ENCODE measurements around the gene ANKS1B. TPM values are rescaled to one million over a fixed set of nuclear protein-coding genes. Genes with fewer than 3 reads are reported as not detected.
A peak's percentile ranks its signal among the peaks of the same experiment; 100 is the strongest.

The ANKS1B gene
- total RNA-seq, 1 donor from 2014 or later = not detected

DNA sequence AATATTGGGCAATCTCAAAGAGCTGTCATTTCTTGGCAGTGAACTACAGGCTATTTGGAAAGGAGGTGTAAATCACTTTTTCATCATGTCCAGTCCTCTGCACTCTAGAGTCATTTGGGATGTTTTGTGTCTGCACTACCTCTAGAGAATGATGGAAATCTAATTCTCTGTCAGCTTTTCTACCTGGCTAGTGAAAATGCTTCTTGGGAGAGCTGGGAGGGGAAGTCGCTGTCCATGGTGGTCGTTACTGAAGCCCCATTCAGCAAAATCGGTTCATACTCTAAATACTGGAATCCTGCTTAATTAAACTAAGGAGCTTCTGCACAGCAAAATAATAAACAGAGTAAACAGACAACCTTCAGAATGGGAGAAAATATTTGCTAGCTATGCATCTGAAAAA lies 1087.8 kb downstream of the ANKS1B start:
- peak; percentile 29 for DNase-seq

DNA sequence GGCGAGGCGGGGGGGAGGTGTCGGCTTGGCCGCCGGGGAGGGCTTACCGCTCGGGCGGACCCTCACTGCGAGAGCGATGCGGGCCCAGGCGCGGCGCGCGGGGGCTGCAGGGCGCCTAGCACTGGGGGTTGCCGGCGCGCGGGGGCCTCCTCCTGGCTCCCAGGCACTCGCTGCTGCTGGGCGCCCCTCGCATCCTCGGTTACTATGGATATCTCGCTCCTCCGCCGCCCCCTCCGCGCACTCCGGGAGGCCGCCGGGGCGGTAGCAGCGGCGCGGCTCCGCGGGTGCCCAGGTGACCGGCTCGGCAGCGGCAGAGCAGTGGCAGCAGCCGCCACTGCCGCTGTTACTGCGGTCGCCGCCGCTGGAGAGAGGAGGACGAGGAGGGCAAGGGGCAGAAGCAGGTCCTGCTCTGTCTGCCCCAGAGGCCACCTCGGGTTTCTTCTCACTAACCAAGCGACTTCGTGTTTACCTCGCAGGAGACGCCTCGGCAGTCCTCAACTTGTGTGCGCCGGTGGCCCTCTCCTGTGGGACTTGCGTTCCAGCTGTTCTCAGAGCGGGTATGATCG lies 1089.6 kb downstream of the ANKS1B start:
- no peak for DNase-seq

DNA sequence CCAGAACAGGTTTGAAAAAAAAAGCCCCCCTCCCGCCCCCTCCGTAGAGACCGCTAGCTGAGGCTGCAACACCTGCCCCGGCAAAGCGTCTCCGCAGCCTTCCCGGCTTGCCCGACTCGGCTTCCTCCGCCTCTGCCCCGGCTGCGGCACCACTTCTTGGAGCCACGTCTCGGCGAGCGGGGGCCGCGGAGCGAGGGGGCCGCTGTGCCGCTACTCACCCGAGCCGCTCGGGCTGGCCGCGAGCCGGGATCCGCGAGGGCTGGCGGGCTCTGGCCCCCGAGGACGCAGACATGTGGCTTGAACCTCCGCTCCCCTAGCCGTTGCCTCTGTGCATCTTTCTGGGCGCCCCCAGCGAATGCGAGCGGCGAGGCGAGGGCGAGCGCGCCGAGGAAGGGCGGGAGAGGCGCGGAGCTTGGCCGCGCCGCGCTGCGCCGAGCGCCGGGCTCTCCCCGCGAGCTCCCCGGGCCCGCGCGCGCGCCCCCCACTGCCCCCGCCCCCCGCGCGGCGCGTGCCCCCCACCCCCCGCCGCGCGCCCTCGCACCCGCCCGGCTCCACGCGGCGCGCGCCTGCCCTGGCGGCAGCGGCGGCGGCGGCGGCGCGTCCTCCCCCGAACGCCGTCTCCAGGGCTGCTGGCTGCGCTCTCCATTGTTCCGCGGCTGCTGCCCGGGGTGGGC lies 1090.2 kb downstream of the ANKS1B start:
- DNase-seq = peak; percentile 12

DNA sequence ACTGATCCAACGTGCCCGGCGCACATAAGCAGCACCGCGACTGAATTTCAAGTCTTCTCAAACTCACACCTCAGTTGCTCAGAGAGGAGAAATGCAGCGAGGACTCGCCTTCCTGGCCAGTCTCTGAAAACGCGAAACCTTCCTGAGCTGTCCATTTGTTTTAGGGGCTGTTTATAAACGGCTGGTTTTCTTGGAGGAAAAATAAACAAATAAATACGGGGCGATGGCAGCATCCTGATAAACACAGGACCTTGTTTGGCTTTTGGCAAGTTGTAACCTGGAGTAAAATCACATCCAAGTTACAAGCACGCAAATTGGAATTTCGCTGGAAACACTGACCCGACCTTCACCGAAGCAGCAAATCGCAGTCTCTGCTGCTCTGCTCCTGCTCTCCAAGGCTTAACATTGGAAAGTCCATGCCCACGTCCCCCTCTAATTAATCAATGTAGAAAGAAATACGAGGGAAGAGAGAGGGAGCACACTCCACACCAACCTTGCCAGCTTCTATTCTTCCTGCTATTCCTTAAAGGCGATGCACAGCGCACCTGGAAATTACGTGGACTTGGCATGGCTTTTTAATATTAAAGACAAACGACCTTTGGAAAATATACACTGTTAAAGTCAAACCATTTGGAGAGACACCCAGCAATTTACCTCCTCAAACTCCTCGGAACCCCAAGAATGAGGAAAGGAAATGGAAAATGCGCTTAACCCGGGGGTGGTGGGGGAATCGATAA lies 1090.9 kb downstream of the ANKS1B start:
- DNase-seq = no peak

DNA sequence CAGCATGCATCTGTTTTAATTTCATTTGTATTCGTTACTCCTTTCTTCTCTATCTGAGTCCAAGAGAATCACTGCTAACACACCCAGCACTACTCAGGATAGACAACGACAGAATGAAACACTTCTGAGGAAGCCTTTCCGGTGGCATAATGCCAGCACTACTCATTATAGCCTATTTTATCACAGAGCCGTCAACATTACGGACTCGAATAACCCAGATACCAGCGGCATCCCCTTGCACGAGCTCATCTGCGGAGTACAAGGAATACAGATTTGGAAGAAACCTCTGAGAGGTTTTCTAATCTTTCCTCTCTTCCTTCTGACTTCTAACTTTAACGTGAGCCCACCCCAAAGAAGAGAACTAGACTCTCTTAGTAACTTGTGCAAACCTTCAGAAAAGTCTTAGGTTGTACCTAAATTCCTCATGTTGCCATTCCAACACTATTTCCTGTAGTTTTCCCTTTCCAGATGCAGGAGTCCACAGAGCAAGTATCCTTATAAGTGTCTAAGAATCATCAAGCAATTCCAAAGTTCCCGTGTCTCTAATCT lies 1091.5 kb downstream of the ANKS1B start:
- DNase-seq = no peak

DNA sequence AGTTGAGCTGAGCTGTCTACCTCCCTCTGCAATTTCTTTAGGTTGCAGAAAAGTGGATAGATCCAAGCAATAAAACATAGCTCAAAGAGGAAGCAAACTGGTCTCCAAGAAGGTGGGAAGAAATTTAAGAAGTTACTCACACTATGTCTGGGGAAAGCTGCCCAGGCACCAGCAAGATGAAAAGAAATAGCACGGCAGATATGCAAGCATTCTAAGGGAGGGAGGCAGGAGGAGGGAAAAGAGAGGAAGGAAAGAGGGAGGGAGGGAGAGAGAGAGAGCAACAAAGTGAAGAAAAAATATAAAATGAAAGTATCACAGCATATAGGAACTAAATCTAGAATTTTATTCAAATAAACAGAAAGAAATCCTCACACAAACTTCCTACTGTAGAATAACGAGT lies 1099.0 kb downstream of the ANKS1B start:
- no peak for DNase-seq

DNA sequence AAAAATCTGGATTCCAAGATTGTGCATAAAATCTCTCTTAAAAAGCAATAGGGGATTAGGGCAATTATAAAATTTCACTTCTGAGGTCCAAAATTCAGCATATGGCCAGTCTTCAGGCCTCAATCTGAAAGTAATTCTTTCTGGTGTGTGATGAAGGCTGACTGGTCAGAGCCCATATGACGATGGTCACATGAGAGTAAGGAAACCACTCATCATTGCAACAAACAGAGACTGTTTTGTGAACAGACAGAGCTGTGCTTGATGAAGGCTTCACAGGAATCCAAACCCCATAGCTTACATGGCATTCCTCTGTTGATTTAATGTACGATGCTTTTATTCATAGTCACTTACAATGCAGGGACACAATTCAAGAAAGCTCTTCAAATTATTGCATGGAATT lies 1101.5 kb downstream of the ANKS1B start:
- no peak for DNase-seq

DNA sequence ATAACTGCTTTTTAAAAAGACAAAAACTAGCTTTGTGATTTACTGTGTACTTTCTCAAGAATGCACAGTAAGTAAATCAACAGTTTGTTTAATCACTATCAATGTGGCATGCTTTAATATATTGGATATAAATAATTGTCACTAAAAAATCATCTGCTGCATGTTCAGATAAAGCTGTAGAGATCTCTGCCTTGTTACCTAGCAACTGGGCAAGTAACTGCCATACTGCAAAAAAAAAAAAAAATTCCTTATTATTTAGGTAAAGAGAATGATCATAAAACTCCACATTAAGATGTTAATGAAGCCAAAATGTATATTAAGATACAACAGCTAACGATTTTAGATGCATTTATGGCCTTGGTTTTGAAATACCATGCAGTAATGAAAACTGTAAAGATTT lies 1102.2 kb downstream of the ANKS1B start:
- no peak for DNase-seq

DNA sequence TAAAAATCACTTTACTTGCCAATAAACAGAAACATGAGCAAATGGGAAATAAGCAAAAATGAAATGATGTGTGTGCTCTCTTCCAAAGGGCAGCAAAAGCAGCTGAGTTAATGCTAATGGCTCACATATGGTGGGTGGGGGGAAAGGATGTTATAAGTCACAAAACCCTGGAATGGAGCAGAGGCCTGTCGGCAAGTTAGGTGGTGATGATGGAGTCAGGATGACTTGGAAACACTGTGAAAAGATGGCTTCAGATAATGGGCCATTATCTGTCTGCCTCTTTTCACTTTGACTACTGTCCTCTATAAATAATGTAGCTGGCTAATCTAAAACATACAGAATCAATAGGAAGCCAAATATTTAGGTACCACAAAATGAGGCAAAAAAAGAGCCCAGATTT lies 1111.0 kb downstream of the ANKS1B start:
- DNase-seq = no peak

DNA sequence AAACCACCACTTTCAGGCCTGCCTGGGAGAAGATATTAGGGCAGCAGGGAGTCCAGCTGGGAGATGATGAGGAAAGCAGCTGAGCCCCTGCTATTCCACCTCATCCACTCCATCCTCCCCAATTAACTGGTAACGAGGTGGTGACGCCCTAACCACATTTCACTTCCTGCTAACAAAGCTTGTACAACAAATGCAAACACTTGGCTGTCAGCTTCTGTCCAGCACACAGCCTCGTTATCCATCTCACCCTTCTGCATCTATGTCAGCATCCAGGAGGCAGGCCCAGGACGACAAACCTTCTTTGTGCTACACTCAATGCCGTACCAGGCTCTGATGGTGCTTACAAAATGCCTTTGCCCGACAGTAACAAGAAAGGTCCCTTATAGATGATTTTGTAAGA lies 1114.2 kb downstream of the ANKS1B start:
- DNase-seq = no peak

DNA sequence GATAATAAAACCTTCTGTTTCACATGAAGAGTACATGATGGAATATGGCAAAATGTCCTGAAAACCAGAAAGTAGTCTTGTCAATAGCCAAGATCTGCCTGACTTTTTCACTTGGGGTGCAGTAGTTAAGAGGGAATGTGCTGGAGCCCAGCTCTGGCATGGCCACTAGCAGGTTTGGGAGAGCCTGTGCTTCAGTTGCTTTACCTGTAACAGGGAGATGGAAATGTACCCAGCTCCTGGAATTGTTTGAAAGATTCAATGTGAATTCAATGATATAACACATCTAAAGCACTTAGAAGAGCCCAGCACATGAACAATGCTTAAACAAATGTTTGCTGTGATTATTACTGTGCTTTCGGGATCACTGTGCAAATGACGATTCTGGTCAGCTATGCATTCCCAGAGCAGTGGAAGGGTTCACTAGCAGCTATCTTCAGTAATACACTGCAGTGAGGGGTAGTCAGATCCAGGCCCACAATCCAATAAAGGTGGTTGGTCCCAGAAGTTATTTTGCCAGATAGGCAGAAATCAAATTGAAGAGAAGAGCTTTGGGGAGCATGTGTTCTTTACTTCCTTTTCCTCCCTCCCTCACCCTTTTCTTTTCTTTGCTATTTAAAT lies 1114.7 kb downstream of the ANKS1B start:
- no peak for DNase-seq

DNA sequence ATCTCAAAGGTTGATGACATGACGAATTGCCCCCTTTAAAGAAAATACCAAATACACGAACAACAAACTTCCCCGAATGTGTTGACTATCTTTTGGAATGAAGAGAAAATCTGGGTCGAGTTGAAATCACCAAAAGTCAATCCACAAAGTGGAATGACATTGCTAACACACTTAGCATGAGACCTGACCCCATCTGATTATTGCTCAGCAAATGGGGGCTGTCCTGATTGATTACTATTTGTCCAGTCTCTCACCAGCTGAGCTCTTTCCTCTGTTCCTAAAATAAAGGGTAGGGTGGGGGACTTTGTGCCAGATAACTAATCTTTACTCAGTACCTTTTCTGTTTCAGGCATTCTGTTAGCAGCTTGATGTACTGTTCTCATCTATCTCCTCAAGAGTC lies 1116.2 kb downstream of the ANKS1B start:
- DNase-seq = no peak

DNA sequence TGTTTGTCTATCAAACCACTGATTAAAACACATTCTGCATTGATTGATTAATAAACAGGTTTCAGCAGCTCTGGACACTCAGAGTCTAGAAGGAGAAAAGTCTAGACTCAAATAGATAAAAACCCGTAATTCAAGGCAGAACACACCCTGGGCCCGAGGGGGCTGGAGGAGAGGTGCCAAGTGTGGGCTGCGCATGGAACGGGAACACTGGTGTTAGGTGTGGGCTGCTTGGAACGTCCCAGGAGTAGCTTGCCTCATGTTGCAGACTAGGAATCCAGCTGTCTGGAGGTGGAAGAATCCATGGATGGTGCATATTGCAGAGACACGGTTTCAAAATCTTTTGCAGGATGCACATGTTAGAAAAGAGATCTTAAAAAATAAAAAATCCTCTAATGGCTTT lies 1116.7 kb downstream of the ANKS1B start:
- no peak for DNase-seq

DNA sequence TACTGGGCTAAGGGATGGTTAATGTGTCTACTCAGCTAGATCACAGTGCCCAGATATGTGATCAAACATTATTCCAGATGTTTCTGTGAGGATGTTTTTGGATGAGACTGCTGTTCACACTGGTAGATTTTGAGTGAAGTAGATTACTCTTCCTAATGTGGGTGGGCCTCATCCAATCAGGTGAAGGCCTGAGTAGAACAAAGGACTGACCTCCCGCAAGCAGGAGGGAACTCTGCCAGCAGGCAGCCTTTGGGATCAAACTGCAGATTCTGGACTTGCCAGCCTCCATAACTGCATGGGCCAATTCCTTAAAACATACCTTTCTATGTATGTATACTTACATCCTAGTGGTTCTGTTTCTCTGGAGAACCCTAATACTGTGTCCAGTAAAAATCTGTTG lies 1120.4 kb downstream of the ANKS1B start:
- DNase-seq = no peak

DNA sequence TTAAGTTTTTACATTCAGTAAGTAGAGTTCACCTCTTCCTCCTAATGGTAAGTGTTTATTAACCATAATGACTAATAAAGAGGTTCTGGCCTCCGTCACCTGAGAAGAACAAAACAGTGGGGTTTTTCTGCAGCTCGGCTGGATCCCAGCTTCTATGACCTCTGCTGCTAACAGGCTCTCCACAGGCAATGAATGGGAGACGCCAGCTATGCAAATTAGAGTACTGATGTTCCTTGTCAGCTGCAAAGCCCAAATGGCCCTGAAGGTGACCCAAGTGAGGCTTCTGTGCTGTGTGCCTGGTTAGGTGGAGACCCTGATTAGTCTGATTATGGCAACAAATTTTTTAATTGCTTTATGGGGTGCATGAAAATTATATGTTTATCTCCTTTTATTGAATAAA lies 1121.6 kb downstream of the ANKS1B start:
- DNase-seq = no peak

DNA sequence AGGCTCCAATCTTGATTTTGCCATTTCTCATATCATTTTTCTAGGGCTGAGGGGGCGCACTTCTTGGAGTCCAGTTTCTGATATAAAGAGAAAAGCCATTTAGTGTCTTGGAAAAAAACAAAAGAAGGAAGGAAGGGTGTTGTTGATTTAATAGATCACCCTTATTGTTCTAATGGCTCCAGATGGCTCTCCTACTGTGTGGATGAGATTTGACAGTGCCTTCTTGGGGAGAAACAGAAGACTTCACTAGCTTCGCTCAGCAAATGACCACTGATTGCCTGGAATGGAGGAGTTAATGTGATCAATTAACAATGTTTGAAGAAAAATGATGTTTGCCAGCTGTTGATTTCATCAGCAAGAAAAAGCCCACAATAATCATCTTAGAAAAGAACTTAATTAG lies 1123.5 kb downstream of the ANKS1B start:
- no peak for DNase-seq

DNA sequence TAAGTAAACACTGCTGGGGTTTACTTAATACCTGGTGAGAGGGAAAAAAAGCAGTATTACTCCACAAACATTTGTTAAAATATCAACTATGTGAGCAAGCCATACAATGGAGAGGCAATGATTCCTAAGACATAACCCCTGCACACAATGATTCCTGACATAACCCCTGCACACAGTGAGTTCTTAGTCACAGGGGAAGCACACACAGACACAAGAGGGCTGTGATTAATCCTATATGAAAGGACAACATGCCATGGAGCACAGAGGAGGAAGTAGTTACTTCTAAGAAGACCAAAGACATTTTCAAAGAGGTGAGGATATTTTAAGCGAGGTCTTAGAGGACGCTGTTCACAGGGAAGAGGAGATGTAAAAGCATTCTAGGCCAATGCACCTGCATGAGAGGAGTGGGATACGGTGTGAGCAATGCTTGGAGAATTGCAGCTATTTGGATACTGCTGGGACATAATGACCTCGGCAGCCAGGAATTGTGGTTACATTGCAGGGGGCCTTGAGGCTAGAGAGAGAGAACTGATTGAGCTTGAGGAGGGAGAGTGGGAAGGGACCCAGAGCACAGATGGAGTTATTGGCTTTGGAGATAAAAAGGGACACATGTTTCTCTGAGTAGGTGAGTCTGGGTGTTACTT lies 1127.7 kb downstream of the ANKS1B start:
- no peak for DNase-seq

DNA sequence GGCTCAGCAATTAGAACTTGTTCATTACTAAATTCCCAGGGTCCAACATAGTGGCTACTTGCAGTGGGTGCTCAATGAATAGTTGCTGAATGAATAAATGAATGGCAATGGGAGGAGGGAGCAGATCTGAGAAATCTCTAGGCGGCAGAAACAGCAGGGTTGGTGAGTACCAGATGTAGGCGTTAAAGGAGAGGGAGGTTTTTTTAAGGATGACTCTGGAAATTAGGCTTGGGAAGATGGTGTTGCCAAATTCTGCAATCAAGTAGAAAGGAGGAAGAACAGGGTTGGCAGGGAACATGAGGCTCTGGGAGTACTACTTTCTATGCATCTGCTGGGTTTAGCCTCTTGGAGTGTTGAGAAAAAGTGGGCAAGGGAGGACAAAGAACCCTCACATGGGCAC lies 1132.6 kb downstream of the ANKS1B start:
- DNase-seq = no peak

DNA sequence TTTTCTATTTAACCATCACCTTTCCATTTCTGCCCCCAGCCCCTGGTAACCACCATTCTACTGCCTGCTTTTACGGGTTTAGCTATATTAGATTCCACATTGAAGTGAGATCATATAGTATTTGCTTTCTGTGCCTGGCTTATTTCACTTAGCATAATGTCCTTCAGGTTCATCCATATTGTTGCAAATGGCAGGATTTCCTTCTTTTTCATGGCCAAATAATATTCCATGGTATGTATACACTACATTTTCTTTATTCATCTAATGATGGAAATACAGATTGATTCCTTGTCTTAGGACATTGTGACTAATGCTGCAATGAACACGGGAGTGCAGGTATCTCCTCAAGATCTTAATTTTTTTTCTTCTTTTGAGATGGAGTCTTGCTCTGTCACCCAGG lies 1137.5 kb downstream of the ANKS1B start:
- no peak for DNase-seq

DNA sequence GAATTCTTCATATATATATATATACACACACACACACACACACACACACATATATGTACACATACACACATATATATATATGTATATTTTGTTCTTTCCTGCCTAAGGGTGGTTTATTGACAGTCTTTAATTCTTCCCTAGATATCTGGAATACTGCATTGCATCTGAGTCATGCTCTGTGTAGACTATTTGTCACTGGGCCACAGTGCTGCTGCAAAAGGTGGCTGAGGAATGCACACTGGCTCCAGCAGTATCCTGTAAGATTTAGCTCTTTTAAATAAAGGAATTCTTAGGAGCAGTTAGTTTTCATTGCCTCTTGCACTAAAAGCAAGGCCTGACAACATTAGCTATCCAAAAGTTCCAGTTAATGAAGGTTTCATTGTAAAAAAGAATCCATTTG lies 1138.8 kb downstream of the ANKS1B start:
- DNase-seq = no peak

DNA sequence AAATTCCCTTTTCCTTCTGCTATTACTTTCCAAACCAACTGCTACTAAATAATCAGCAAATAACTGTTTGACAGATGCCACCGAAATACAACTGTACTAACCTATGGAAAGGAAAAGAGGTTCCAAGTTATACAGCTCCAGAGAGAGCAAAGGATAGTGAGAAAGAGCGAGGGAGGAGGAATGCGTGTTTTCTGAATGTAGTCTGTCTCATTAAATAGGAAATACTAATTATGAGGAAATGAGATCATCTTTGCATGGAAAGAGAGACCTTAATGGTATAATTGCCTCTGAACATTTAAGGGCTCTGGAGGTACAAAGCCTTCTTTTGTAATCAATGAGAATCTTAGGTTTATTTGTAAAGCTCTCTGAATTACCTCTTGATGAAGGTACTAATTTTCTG lies 1144.4 kb downstream of the ANKS1B start:
- no peak for DNase-seq

DNA sequence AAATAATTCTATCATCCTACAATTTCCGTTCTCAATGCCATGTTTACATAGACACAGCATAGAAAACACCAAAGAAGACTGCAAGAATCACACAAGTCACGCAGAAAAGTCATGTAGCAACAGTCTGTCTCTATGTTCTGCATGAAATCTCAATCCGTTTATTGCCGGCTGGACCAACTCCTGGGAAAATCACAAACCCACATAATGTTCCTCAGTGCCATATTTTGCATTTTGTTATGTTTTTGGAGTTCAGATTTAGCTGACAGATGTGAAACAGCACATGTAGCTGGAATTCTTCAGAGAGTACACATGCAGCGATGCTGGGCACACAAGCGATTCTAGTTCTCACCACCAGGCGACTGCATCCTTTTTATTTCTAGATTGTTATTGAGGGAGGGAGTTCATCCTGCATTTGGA lies 1146.5 kb downstream of the ANKS1B start:
- DNase-seq = no peak

Data from dermis blood vessel endothelial cell (primary cell).